ENCODE measurements around the gene DOCK4.

DOCK4 gene

GRCh38 chr7:111708072-111708471 lies 498.1 kb downstream of the DOCK4 start:
- no peaks in the 10 kb centered on the region for H3K4me1 Mint-ChIP-seq
- H3K27me3 Mint-ChIP-seq (ENCODE audit: low read depth): peaks cover 3% of the 10 kb centered on the region
- no peak overlapping the region for H3K27ac Mint-ChIP-seq
- H3K4me3 Mint-ChIP-seq: no peak overlapping the region
- H3K9me3 Mint-ChIP-seq: peaks cover 5% of the 10 kb centered on the region
- no peaks in the 10 kb centered on the region for H3K36me3 Mint-ChIP-seq (ENCODE audit: low read depth)
- no peak for TF ChIP-seq CTCF (IDR thresholded peaks at IDR 0.05; ENCODE audit: unreplicated experiment in 3 of 3)

- no peak for TF ChIP-seq CTCF (IDR thresholded peaks at IDR 0.05; ENCODE audit: unreplicated experiment in 3 of 3)
- Mint-ChIP-seq H3K4me3 (no peak overlapping the region), H3K36me3 (ENCODE audit: low read depth) (no peaks in the 10 kb centered on the region), H3K9me3 (peaks cover 20% of the 10 kb centered on the region), H3K4me1 (no peaks in the 10 kb centered on the region), H3K27me3 (ENCODE audit: low read depth) (peaks cover 12% of the 10 kb centered on the region), H3K27ac (no peak overlapping the region)
These were observed 500.4 kb downstream of the DOCK4 start for GRCh38 chr7:111705807-111706206.

- Mint-ChIP-seq H3K27ac (no peak overlapping the region), H3K27me3 (ENCODE audit: low read depth) (peaks cover 28% of the 10 kb centered on the region), H3K4me1 (no peaks in the 10 kb centered on the region), H3K4me3 (no peak overlapping the region), H3K9me3 (peaks cover 25% of the 10 kb centered on the region), H3K36me3 (ENCODE audit: low read depth) (no peaks in the 10 kb centered on the region)
- TF ChIP-seq CTCF (IDR thresholded peaks at IDR 0.05; ENCODE audit: unreplicated experiment in 3 of 3): no peak
These were observed 508.4 kb downstream of the DOCK4 start for GRCh38 chr7:111697771-111698170.

- Mint-ChIP-seq H3K4me3 (no peak overlapping the region), H3K9me3 (peaks cover 3% of the 10 kb centered on the region), H3K27me3 (ENCODE audit: low read depth) (peaks cover 24% of the 10 kb centered on the region), H3K36me3 (ENCODE audit: low read depth) (no peaks in the 10 kb centered on the region), H3K4me1 (no peaks in the 10 kb centered on the region), H3K27ac (no peak overlapping the region)
- no peak for TF ChIP-seq CTCF (IDR thresholded peaks at IDR 0.05; ENCODE audit: unreplicated experiment in 3 of 3)
These were observed 511.8 kb downstream of the DOCK4 start for GRCh38 chr7:111694376-111694775.

GRCh38 chr7:111690364-111691111 lies 515.7 kb downstream of the DOCK4 start:
- H3K9me3 Mint-ChIP-seq: no peaks in the 10 kb centered on the region
- no peak overlapping the region for H3K4me3 Mint-ChIP-seq
- no peak overlapping the region for H3K27ac Mint-ChIP-seq
- TF ChIP-seq CTCF (IDR thresholded peaks at IDR 0.05; ENCODE audit: unreplicated experiment in 3 of 3): no peak
- H3K27me3 Mint-ChIP-seq (ENCODE audit: low read depth): peaks cover 26% of the 10 kb centered on the region
- no peaks in the 10 kb centered on the region for H3K36me3 Mint-ChIP-seq (ENCODE audit: low read depth)
- H3K4me1 Mint-ChIP-seq: no peaks in the 10 kb centered on the region

GRCh38 chr7:111685349-111685748 lies 520.9 kb downstream of the DOCK4 start:
- H3K27ac Mint-ChIP-seq: no peak overlapping the region
- no peak overlapping the region for H3K4me3 Mint-ChIP-seq
- H3K4me1 Mint-ChIP-seq: no peaks in the 10 kb centered on the region

More at GRCh38 chr7:111685349-111685748, 520.9 kb downstream of the DOCK4 start:
- peaks cover 34% of the 10 kb centered on the region for H3K27me3 Mint-ChIP-seq (ENCODE audit: low read depth)
- no peak for TF ChIP-seq CTCF (IDR thresholded peaks at IDR 0.05; ENCODE audit: unreplicated experiment in 3 of 3)
- no peaks in the 10 kb centered on the region for H3K9me3 Mint-ChIP-seq
- no peaks in the 10 kb centered on the region for H3K36me3 Mint-ChIP-seq (ENCODE audit: low read depth)
